IPS DF 4.7 (cell line): Measurements from ENCODE around the gene ZNF398.

Source experiments
- DNase-seq: peaks from one replicate; pipeline ENCODE4 v3.0.0-alpha.2; 2013; ENCODE audit warnings: low spot score; ENCODE audit errors: extremely low read depth

Gene ZNF398

GRCh38 chr7:149150981-149151380, 3.7 kb downstream of the ZNF398 start:
- DNase-seq: no peak

- no peak for DNase-seq
Observed at GRCh38 chr7:149153346-149153745, 6.1 kb downstream of the ZNF398 start.

GRCh38 chr7:149154056-149154455, 6.8 kb downstream of the ZNF398 start:
- no peak for DNase-seq

GRCh38 chr7:149156898-149157297, 9.6 kb downstream of the ZNF398 start:
- DNase-seq: no peak

GRCh38 chr7:149161241-149161848, 14.1 kb downstream of the ZNF398 start:
- no peak for DNase-seq

GRCh38 chr7:149166142-149166541, 18.9 kb downstream of the ZNF398 start:
- DNase-seq: no peak

- no peak for DNase-seq
Observed at GRCh38 chr7:149166630-149167352, 19.5 kb downstream of the ZNF398 start.

GRCh38 chr7:149171892-149172533, 24.8 kb downstream of the ZNF398 start:
- DNase-seq: no peak

GRCh38 chr7:149172534-149172920, 25.3 kb downstream of the ZNF398 start:
- DNase-seq: no peak

- no peak for DNase-seq
Observed at GRCh38 chr7:149175150-149175549, 27.9 kb downstream of the ZNF398 start.

- DNase-seq: no peak
Observed at GRCh38 chr7:149179241-149179640, 32.0 kb downstream of the ZNF398 start.

- no peak for DNase-seq
Observed at GRCh38 chr7:149180722-149181449, 33.6 kb downstream of the ZNF398 start.

- DNase-seq: no peak
Observed at GRCh38 chr7:149181450-149181790, 34.2 kb downstream of the ZNF398 start.

GRCh38 chr7:149184274-149184673, 37.0 kb downstream of the ZNF398 start:
- no peak for DNase-seq

GRCh38 chr7:149188213-149188612, 41.0 kb downstream of the ZNF398 start:
- DNase-seq: no peak

- no peak for DNase-seq
Observed at GRCh38 chr7:149188637-149189259, 41.5 kb downstream of the ZNF398 start.

- DNase-seq: no peak
Observed at GRCh38 chr7:149191851-149192250, 44.6 kb downstream of the ZNF398 start.

- DNase-seq: no peak
Observed at GRCh38 chr7:149194799-149195179, 47.5 kb downstream of the ZNF398 start.

GRCh38 chr7:149195180-149196150, 48.2 kb downstream of the ZNF398 start, which contains the start of gene ZNF282:
ZNF282 (plus strand) TSS chr7:149195546; CDS start chr7:149195590, 44 bp downstream.
- DNase-seq: peak; percentile 53

- DNase-seq: no peak
Observed at GRCh38 chr7:149196151-149196704, 49.0 kb downstream of the ZNF398 start.
